Keratinocyte (primary cell): ENCODE data around the gene SCN4A. TPM values are rescaled to one million over a fixed set of nuclear protein-coding genes. Genes with fewer than 3 reads are reported as not detected.

Experiments used
- DNase-seq: peaks from one replicate; pipeline ENCODE4 v3.0.0-alpha.2; 2011; ENCODE audit warnings: low read depth, missing footprints, low spot score
- FAIRE-seq: peaks from 2 replicates; lab custom pipeline; 2011; peaks lifted over from hg19 to GRCh38; lab: Jason Lieb, UNC
- H2AFZ ChIP-seq: 2 replicates; pipeline ENCODE4 v1.6.0; 2012; ENCODE audit warnings: low read length, control low read depth, inconsistent platforms; ENCODE audit not compliant: control insufficient read depth
- H3K27ac ChIP-seq: 2 replicates; pipeline ENCODE4 v1.5.1; 2011; ENCODE audit warnings: low read length; ENCODE audit not compliant: control insufficient read depth, insufficient read depth
- H3K27me3 ChIP-seq: 3 replicates; pipeline ENCODE4 v1.6.0; 2011; ENCODE audit warnings: low read length; ENCODE audit not compliant: control insufficient read depth, insufficient read depth; ENCODE audit errors: extremely low read depth
- H3K36me3 ChIP-seq, 2 experiments: 2 replicates in 1 of 2; 3 replicates in 1 of 2; pipeline ENCODE4 v1.5.1; 2011; ENCODE audit warnings: low read length in 2 of 2, mild to moderate bottlenecking in 1 of 2; ENCODE audit not compliant: control insufficient read depth in 2 of 2, insufficient read depth in 2 of 2; ENCODE audit errors: extremely low read depth in 1 of 2
- H3K4me1 ChIP-seq: 3 replicates; pipeline ENCODE4 v1.5.1; 2011; ENCODE audit warnings: low read length; ENCODE audit not compliant: control insufficient read depth, insufficient read depth; ENCODE audit errors: extremely low read depth
- H3K4me2 ChIP-seq: 3 replicates; pipeline ENCODE4 v1.6.0; 2011; ENCODE audit warnings: low read depth, low read length; ENCODE audit not compliant: control insufficient read depth, insufficient read depth; ENCODE audit errors: extremely low read depth
- H3K4me3 ChIP-seq, 3 experiments: fragments of 200-600 bp in 1 of 3; sonication (generic) in 1 of 3; 2 replicates in 2 of 3; 3 replicates in 1 of 3; pipeline ENCODE4 v1.5.1; 2011 to 2016; ENCODE audit warnings: low read length in 3 of 3, mild to moderate bottlenecking in 3 of 3, control low read depth in 2 of 3, inconsistent platforms in 1 of 3, low read depth in 1 of 3, mixed read lengths in 1 of 3, mixed run types in 1 of 3, moderate library complexity in 1 of 3; ENCODE audit not compliant: control insufficient read depth in 2 of 3, insufficient read depth in 2 of 3; ENCODE audit errors: extremely low read depth in 1 of 3
- H3K79me2 ChIP-seq: 2 replicates; pipeline ENCODE4 v1.6.0; 2012; ENCODE audit warnings: low read length; ENCODE audit not compliant: control insufficient read depth, insufficient read depth
- H3K9ac ChIP-seq: 3 replicates; pipeline ENCODE4 v1.6.0; 2011; ENCODE audit warnings: low read length; ENCODE audit not compliant: control insufficient read depth, insufficient read depth; ENCODE audit errors: extremely low read depth
- H3K9me1 ChIP-seq: 3 replicates; pipeline ENCODE4 v1.6.0; 2011; ENCODE audit warnings: low read length; ENCODE audit not compliant: control insufficient read depth, insufficient read depth; ENCODE audit errors: extremely low read depth
- H3K9me3 ChIP-seq: 2 replicates; pipeline ENCODE4 v1.5.1; 2012; ENCODE audit warnings: low read depth, low read length; ENCODE audit not compliant: control insufficient read depth
- H4K20me1 ChIP-seq: 3 replicates; pipeline ENCODE4 v1.6.0; 2011; ENCODE audit warnings: low read length; ENCODE audit not compliant: control insufficient read depth, insufficient read depth; ENCODE audit errors: extremely low read depth
- CTCF ChIP-seq, 3 experiments: IDR thresholded peaks in 1 of 3; conservative IDR thresholded peaks in 1 of 3; optimal IDR thresholded peaks in 1 of 3; 2 replicates in 2 of 3; 3 replicates in 1 of 3; pipeline versions ENCODE3 to v1.5.1; 2011; ENCODE audit warnings: low read length in 3 of 3, mild to moderate bottlenecking in 3 of 3, moderate library complexity in 2 of 3, control low read depth in 1 of 3, inconsistent platforms in 1 of 3; ENCODE audit not compliant: insufficient read depth in 2 of 3; ENCODE audit errors: extremely low read depth in 1 of 3
- EZH2 ChIP-seq: IDR thresholded peaks from one replicate; pipeline ENCODE4 v1.6.1; 2012; ENCODE audit warnings: inconsistent platforms, mild to moderate bottlenecking, low read length, moderate library complexity
- dilution Hi-C: fragments of 300-500 bp; cut with MboI; formaldehyde crosslinking; loops from one replicate; pipeline ENCODE4 v1.7.0; 2020; ENCODE audit warnings: low sequenced_read_pairs; ENCODE audit not compliant: extremely low pct_ligation_motif_present
- polyA plus RNA-seq, 5 experiments: library from polyadenylated mRNA; depleted of rRNA in 3 of 5; stranded (reverse) in 3 of 5; stranded (forward) in 1 of 5; unstranded in 1 of 5; fragments of >200 nt; gene quantifications; 1 replicate in 1 of 5; 2 replicates in 3 of 5; 3 replicates in 1 of 5; pipeline versions ENCODE4 v1.2.1 to v1.2.3, GENCODE V29; 2011 to 2012; ENCODE audit warnings: missing spikeins in 2 of 5, low read depth in 1 of 5, low replicate concordance in 1 of 5

The SCN4A gene
- polyA plus RNA-seq, 1 donor (not counting 4 experiments of a cell fraction or from before 2014, with no cell fraction given) = not detected

GRCh38 chr17:63934183-63935112, 38.3 kb downstream of the SCN4A start:
- dilution Hi-C loops = no loop called here
- no peaks in the 10 kb centered on the region for H3K36me3 ChIP-seq
- H3K9me1 ChIP-seq = no peaks in the 10 kb centered on the region
- no peak overlapping the region for H3K9ac ChIP-seq
- TF ChIP-seq EZH2 (no peak), CTCF (optimal IDR thresholded peaks at IDR 0.05 in 1 of 3, IDR thresholded peaks at IDR 0.05 in 1 of 3, conservative IDR thresholded peaks at IDR 0.05 in 1 of 3; ENCODE audit: extremely low read depth in 1 of 3, insufficient read depth in 2 of 3, low read length in 3 of 3) (no peak)
- peaks cover 13% of the 10 kb centered on the region for H3K27me3 ChIP-seq
- FAIRE-seq = no peak
- H3K4me2 ChIP-seq = no peak overlapping the region
- no peaks in the 10 kb centered on the region for H3K79me2 ChIP-seq
- H4K20me1 ChIP-seq = no peaks in the 10 kb centered on the region
- H3K4me3 ChIP-seq = no peak overlapping the region
- no peaks in the 10 kb centered on the region for H3K9me3 ChIP-seq
- peaks cover 12% of the 10 kb centered on the region for H3K4me1 ChIP-seq
- H2AFZ ChIP-seq = no peak overlapping the region
- DNase-seq = no peak
- H3K27ac ChIP-seq = no peak overlapping the region

- H4K20me1 ChIP-seq = no peaks in the 10 kb centered on the region
- DNase-seq = no peak
- H2AFZ ChIP-seq = no peak overlapping the region
- no peak overlapping the region for H3K9ac ChIP-seq
- H3K4me3 ChIP-seq = no peak overlapping the region
- H3K4me1 ChIP-seq = peaks cover 12% of the 10 kb centered on the region
- H3K9me1 ChIP-seq = no peaks in the 10 kb centered on the region
- H3K36me3 ChIP-seq = no peaks in the 10 kb centered on the region
- no peak for TF ChIP-seq CTCF (optimal IDR thresholded peaks at IDR 0.05 in 1 of 3, IDR thresholded peaks at IDR 0.05 in 1 of 3, conservative IDR thresholded peaks at IDR 0.05 in 1 of 3; ENCODE audit: extremely low read depth in 1 of 3, insufficient read depth in 2 of 3, low read length in 3 of 3)
- no peak for FAIRE-seq
- peaks cover 17% of the 10 kb centered on the region for H3K27me3 ChIP-seq
- H3K4me2 ChIP-seq = no peak overlapping the region
- dilution Hi-C loops = no loop called here
- H3K9me3 ChIP-seq = no peaks in the 10 kb centered on the region
- H3K79me2 ChIP-seq = no peaks in the 10 kb centered on the region
- H3K27ac ChIP-seq = no peak overlapping the region
Measured at GRCh38 chr17:63933598-63933997, 39.1 kb downstream of the SCN4A start.
